HEK293 (cell line): ENCODE results near the gene RCL1.
A peak's percentile ranks its signal among the peaks of the same experiment; 100 is the strongest.

ENCODE experiments used
- CTCF ChIA-PET: fragments of 350-600 bp; formaldehyde crosslinking; extraction: SDS; loops from one replicate; lab custom pipeline; 2021; ENCODE audit warnings: antibody characterized with exemption; lab: Yijun Ruan, JAX
- POLR2A ChIA-PET: fragments of 300-600 bp; formaldehyde crosslinking; extraction: SDS; loops from one replicate; lab custom pipeline; 2020; ENCODE audit warnings: antibody characterized with exemption, inconsistent platforms; lab: Yijun Ruan, JAX
- H3K27ac ChIP-seq: fragments of 200-500 bp; sonication (Bioruptor generic); 2 replicates; pipeline ENCODE4 v1.5.1; 2014; ENCODE audit warnings: low read depth, low read length, control low read depth, inconsistent platforms; ENCODE audit errors: extremely low read depth
- H3K36me3 ChIP-seq, 2 experiments: fragments of 200-500 bp in 1 of 2; sonication (Bioruptor generic) in 1 of 2; 1 replicate in 1 of 2; 2 replicates in 1 of 2; pipeline ENCODE4 v1.5.1; 2014 to 2017; ENCODE audit warnings: inconsistent platforms in 2 of 2, low read length in 2 of 2; ENCODE audit not compliant: control insufficient read depth in 2 of 2, insufficient read depth in 1 of 2
- H3K4me1 ChIP-seq: fragments of 200-500 bp; sonication (Bioruptor generic); 2 replicates; pipeline ENCODE4 v1.5.1; 2014; ENCODE audit warnings: mild to moderate bottlenecking, low read length, inconsistent platforms; ENCODE audit not compliant: control insufficient read depth, insufficient read depth
- H3K4me3 ChIP-seq: 2 replicates; pipeline ENCODE4 v1.5.1; 2011; ENCODE audit warnings: low read depth, mild to moderate bottlenecking, control low read depth, low read length, moderate library complexity
- H3K9me3 ChIP-seq: fragments of 200-500 bp; sonication (Bioruptor generic); 2 replicates; pipeline ENCODE4 v1.5.1; 2014; ENCODE audit warnings: low read depth, low read length, inconsistent platforms; ENCODE audit not compliant: control insufficient read depth, insufficient read depth
- GLIS2 ChIP-seq: fragments of 450-650 bp; formaldehyde crosslinking; IDR thresholded peaks from 2 replicates; pipeline ENCODE4 v1.5.1; 2016; ENCODE audit warnings: missing biosample characterization, missing genetic modification characterization
- KLF10 ChIP-seq: fragments of 450-650 bp; IDR thresholded peaks from 2 replicates; pipeline ENCODE4 v1.5.1; 2018; ENCODE audit warnings: missing biosample characterization, mild to moderate bottlenecking, missing genetic modification characterization
- KLF16 ChIP-seq: fragments of 450-650 bp; formaldehyde crosslinking; IDR thresholded peaks from 2 replicates; pipeline ENCODE4 v1.5.1; 2017; ENCODE audit warnings: missing biosample characterization, missing genetic modification characterization
- KLF8 ChIP-seq: fragments of 450-650 bp; formaldehyde crosslinking; IDR thresholded peaks from 2 replicates; pipeline ENCODE4 v1.5.1; 2016; ENCODE audit warnings: missing biosample characterization, missing genetic modification characterization
- SCRT2 ChIP-seq: fragments of 450-650 bp; formaldehyde crosslinking; IDR thresholded peaks from 2 replicates; pipeline ENCODE4 v1.5.1; 2016; ENCODE audit warnings: missing biosample characterization, missing genetic modification characterization
- SP3 ChIP-seq: fragments of 450-650 bp; formaldehyde crosslinking; IDR thresholded peaks from 2 replicates; pipeline ENCODE4 v1.5.1; 2016; ENCODE audit warnings: missing biosample characterization, missing genetic modification characterization
- SP7 ChIP-seq: fragments of 450-650 bp; formaldehyde crosslinking; IDR thresholded peaks from 2 replicates; pipeline ENCODE4 v1.5.1; 2016; ENCODE audit warnings: missing biosample characterization, missing genetic modification characterization
- ZBTB20 ChIP-seq: fragments of 450-650 bp; formaldehyde crosslinking; IDR thresholded peaks from 2 replicates; pipeline ENCODE4 v1.5.1; 2016; ENCODE audit warnings: missing biosample characterization, missing genetic modification characterization
- ZEB2 ChIP-seq: fragments of 450-650 bp; formaldehyde crosslinking; IDR thresholded peaks from 2 replicates; pipeline ENCODE4 v1.5.1; 2016; ENCODE audit warnings: missing biosample characterization, missing genetic modification characterization
- ZNF24 ChIP-seq: fragments of 450-650 bp; formaldehyde crosslinking; IDR thresholded peaks from 2 replicates; pipeline ENCODE4 v1.5.1; 2016; ENCODE audit warnings: missing biosample characterization, missing genetic modification characterization
- ZNF324 ChIP-seq: fragments of 450-650 bp; formaldehyde crosslinking; IDR thresholded peaks from 2 replicates; pipeline ENCODE4 v1.5.1; 2016; ENCODE audit warnings: missing biosample characterization, missing genetic modification characterization
- ZNF335 ChIP-seq: fragments of 450-650 bp; formaldehyde crosslinking; conservative IDR thresholded peaks from 2 replicates; pipeline ENCODE4 v1.5.1; 2016; ENCODE audit warnings: missing biosample characterization, missing genetic modification characterization
- ZNF366 ChIP-seq: fragments of 450-650 bp; formaldehyde crosslinking; conservative IDR thresholded peaks from 2 replicates; pipeline ENCODE4 v1.5.1; 2016; ENCODE audit warnings: missing biosample characterization, missing genetic modification characterization
- ZNF777 ChIP-seq: fragments of 450-650 bp; formaldehyde crosslinking; IDR thresholded peaks from 2 replicates; pipeline ENCODE4 v1.5.1; 2017; ENCODE audit warnings: missing biosample characterization, missing genetic modification characterization, borderline replicate concordance
- ZNF792 ChIP-seq: fragments of 450-650 bp; formaldehyde crosslinking; IDR thresholded peaks from 2 replicates; pipeline ENCODE4 v1.5.1; 2016; ENCODE audit warnings: missing biosample characterization, missing genetic modification characterization
- ZNF843 ChIP-seq: fragments of 450-650 bp; formaldehyde crosslinking; IDR thresholded peaks from 2 replicates; pipeline ENCODE4 v1.5.1; 2016; ENCODE audit warnings: missing biosample characterization, missing genetic modification characterization
- TF ChIP-seq, protein P1 (sequence below): fragments of 450-650 bp; formaldehyde crosslinking; IDR thresholded peaks from 2 replicates; pipeline ENCODE4 v1.5.1; 2016; ENCODE audit warnings: missing biosample characterization, missing genetic modification characterization
- TF ChIP-seq, protein P2 (sequence below): fragments of 450-650 bp; formaldehyde crosslinking; IDR thresholded peaks from 2 replicates; pipeline ENCODE4 v1.5.1; 2016; ENCODE audit warnings: missing biosample characterization, missing genetic modification characterization
- TF ChIP-seq, protein P3 (sequence below): fragments of 450-650 bp; formaldehyde crosslinking; IDR thresholded peaks from 2 replicates; pipeline ENCODE4 v1.5.1; 2017; ENCODE audit warnings: missing biosample characterization, missing genetic modification characterization
- TF ChIP-seq, protein P4 (sequence below): fragments of 450-650 bp; formaldehyde crosslinking; IDR thresholded peaks from 2 replicates; pipeline ENCODE4 v1.5.1; 2016; ENCODE audit warnings: missing biosample characterization, missing genetic modification characterization, borderline replicate concordance
- TF ChIP-seq, protein P5 (sequence below): fragments of 450-650 bp; formaldehyde crosslinking; IDR thresholded peaks from 2 replicates; pipeline ENCODE4 v1.5.1; 2016; ENCODE audit warnings: missing biosample characterization, missing genetic modification characterization

Gene RCL1, protein sequence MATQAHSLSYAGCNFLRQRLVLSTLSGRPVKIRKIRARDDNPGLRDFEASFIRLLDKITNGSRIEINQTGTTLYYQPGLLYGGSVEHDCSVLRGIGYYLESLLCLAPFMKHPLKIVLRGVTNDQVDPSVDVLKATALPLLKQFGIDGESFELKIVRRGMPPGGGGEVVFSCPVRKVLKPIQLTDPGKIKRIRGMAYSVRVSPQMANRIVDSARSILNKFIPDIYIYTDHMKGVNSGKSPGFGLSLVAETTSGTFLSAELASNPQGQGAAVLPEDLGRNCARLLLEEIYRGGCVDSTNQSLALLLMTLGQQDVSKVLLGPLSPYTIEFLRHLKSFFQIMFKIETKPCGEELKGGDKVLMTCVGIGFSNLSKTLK

DNA sequence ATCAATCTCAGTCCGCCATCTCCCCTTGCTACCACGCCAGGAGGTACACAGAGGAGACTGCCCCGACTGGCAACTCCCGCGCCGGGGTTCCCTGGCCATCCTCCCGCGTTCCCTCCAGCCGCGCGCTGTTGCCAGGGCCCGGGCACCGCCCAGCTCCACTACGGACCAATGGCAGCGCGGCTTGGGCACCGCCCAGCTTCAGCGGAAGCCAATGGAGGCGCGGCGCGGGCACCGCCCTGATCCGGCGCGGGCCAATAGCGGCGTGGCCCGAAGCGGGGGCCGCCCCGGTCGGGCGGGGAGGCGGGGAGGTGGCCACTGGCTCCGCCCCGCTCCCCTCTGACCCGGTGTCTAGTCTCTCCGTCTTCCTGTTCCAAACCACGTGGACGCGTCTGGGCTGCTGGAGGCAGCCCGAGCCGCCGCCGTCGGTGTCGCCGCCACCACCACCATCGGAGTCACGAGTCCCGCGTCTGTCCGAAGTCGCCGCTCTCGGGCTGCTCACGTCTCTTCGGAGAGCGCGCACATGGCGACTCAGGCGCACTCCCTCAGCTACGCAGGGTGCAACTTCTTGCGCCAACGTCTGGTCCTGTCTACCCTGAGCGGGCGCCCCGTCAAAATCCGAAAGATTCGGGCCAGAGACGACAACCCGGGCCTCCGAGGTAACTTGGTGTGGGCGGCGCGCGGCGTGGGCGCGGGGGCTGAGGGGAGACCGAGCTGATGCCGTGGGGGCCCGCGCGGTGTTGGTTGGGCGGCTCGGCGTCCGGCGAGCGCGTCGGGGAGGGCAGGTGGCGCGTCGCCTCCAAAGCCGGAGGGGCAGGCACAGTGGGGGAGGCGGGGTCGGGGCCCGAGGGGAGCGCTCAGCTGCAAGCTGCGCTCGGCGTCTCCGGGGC lies at the start of gene RCL1:
Gene RCL1, plus strand, starts transcription at position 373 of the 887 bp plus-strand sequence. Its CDS starts 148 bp downstream, at position 521.
- Histone ChIP-seq H3K27ac (peak within 1 kb of the TSS; percentile 61; the same call in 1 of the 2 replicates), H3K4me1 (no peaks in the 10 kb centered on the region), H3K36me3 (no peaks in the 10 kb centered on the region), H3K9me3 (no peaks in the 10 kb centered on the region), H3K4me3 (peak within 1 kb of the TSS; percentile 96)
- ChIA-PET POLR2A (interaction anchor here (0.5 to 1.8 kb wide), 15 partner anchors 11 to 1552 kb away, joined by 3 to 11 read pairs (median 3); partner anchors contain the start of genes AK3, CDC37L1, JAK2 and PLGRKT), CTCF (interaction anchor here (0.7 to 2.3 kb wide), 5 partner anchors 17 to 202 kb away, joined by 3 to 11 read pairs (median 4); no protein-coding TSS in a partner anchor)
- TF ChIP-seq KLF8 (tag by site-specific recombination) (0 out of 2 replicates have a peak, but pooled peaks have one; percentile 53), ZNF792 (tag by site-specific recombination) (no peak), ZNF777 (tag by site-specific recombination) (peak; percentile 91), GLIS2 (tag by site-specific recombination) (peak; percentile 86), ZNF843 (tag by site-specific recombination) (0 out of 2 replicates have a peak, but pooled peaks have one; percentile 25), SP7 (tag by site-specific recombination) (peak; percentile 33; the same call in 1 of the 2 replicates), ZNF366 (peak; percentile 86), SP3 (tag by site-specific recombination) (peak; percentile 75), ZNF324 (tag by site-specific recombination) (0 out of 2 replicates have a peak, but pooled peaks have one; percentile 25), ZEB2 (peak; percentile 38; the same call in 1 of the 2 replicates), ZBTB20 (tag by site-specific recombination) (peak; percentile 95), KLF16 (tag by site-specific recombination) (peak; percentile 80), KLF10 (peak; percentile 88), ZNF335 (peak; percentile 61; the same call in 1 of the 2 replicates), ZNF24 (0 out of 2 replicates have a peak, but pooled peaks have one; percentile 16), SCRT2 (tag by site-specific recombination) (no peak)
- TF ChIP-seq, protein P1, sequence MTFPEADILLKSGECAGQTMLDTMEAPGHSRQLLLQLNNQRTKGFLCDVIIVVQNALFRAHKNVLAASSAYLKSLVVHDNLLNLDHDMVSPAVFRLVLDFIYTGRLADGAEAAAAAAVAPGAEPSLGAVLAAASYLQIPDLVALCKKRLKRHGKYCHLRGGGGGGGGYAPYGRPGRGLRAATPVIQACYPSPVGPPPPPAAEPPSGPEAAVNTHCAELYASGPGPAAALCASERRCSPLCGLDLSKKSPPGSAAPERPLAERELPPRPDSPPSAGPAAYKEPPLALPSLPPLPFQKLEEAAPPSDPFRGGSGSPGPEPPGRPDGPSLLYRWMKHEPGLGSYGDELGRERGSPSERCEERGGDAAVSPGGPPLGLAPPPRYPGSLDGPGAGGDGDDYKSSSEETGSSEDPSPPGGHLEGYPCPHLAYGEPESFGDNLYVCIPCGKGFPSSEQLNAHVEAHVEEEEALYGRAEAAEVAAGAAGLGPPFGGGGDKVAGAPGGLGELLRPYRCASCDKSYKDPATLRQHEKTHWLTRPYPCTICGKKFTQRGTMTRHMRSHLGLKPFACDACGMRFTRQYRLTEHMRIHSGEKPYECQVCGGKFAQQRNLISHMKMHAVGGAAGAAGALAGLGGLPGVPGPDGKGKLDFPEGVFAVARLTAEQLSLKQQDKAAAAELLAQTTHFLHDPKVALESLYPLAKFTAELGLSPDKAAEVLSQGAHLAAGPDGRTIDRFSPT (tag by site-specific recombination), result peak; percentile 77
- TF ChIP-seq, protein P2, sequence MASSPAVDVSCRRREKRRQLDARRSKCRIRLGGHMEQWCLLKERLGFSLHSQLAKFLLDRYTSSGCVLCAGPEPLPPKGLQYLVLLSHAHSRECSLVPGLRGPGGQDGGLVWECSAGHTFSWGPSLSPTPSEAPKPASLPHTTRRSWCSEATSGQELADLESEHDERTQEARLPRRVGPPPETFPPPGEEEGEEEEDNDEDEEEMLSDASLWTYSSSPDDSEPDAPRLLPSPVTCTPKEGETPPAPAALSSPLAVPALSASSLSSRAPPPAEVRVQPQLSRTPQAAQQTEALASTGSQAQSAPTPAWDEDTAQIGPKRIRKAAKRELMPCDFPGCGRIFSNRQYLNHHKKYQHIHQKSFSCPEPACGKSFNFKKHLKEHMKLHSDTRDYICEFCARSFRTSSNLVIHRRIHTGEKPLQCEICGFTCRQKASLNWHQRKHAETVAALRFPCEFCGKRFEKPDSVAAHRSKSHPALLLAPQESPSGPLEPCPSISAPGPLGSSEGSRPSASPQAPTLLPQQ, result peak; percentile 43
- TF ChIP-seq, protein P3, sequence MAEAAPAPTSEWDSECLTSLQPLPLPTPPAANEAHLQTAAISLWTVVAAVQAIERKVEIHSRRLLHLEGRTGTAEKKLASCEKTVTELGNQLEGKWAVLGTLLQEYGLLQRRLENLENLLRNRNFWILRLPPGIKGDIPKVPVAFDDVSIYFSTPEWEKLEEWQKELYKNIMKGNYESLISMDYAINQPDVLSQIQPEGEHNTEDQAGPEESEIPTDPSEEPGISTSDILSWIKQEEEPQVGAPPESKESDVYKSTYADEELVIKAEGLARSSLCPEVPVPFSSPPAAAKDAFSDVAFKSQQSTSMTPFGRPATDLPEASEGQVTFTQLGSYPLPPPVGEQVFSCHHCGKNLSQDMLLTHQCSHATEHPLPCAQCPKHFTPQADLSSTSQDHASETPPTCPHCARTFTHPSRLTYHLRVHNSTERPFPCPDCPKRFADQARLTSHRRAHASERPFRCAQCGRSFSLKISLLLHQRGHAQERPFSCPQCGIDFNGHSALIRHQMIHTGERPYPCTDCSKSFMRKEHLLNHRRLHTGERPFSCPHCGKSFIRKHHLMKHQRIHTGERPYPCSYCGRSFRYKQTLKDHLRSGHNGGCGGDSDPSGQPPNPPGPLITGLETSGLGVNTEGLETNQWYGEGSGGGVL (tag by site-specific recombination), result 0 out of 2 replicates have a peak, but pooled peaks have one; percentile 24
- TF ChIP-seq, protein P4, sequence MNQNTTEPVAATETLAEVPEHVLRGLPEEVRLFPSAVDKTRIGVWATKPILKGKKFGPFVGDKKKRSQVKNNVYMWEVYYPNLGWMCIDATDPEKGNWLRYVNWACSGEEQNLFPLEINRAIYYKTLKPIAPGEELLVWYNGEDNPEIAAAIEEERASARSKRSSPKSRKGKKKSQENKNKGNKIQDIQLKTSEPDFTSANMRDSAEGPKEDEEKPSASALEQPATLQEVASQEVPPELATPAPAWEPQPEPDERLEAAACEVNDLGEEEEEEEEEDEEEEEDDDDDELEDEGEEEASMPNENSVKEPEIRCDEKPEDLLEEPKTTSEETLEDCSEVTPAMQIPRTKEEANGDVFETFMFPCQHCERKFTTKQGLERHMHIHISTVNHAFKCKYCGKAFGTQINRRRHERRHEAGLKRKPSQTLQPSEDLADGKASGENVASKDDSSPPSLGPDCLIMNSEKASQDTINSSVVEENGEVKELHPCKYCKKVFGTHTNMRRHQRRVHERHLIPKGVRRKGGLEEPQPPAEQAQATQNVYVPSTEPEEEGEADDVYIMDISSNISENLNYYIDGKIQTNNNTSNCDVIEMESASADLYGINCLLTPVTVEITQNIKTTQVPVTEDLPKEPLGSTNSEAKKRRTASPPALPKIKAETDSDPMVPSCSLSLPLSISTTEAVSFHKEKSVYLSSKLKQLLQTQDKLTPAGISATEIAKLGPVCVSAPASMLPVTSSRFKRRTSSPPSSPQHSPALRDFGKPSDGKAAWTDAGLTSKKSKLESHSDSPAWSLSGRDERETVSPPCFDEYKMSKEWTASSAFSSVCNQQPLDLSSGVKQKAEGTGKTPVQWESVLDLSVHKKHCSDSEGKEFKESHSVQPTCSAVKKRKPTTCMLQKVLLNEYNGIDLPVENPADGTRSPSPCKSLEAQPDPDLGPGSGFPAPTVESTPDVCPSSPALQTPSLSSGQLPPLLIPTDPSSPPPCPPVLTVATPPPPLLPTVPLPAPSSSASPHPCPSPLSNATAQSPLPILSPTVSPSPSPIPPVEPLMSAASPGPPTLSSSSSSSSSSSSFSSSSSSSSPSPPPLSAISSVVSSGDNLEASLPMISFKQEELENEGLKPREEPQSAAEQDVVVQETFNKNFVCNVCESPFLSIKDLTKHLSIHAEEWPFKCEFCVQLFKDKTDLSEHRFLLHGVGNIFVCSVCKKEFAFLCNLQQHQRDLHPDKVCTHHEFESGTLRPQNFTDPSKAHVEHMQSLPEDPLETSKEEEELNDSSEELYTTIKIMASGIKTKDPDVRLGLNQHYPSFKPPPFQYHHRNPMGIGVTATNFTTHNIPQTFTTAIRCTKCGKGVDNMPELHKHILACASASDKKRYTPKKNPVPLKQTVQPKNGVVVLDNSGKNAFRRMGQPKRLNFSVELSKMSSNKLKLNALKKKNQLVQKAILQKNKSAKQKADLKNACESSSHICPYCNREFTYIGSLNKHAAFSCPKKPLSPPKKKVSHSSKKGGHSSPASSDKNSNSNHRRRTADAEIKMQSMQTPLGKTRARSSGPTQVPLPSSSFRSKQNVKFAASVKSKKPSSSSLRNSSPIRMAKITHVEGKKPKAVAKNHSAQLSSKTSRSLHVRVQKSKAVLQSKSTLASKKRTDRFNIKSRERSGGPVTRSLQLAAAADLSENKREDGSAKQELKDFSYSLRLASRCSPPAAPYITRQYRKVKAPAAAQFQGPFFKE, result no peak
- TF ChIP-seq, protein P5, sequence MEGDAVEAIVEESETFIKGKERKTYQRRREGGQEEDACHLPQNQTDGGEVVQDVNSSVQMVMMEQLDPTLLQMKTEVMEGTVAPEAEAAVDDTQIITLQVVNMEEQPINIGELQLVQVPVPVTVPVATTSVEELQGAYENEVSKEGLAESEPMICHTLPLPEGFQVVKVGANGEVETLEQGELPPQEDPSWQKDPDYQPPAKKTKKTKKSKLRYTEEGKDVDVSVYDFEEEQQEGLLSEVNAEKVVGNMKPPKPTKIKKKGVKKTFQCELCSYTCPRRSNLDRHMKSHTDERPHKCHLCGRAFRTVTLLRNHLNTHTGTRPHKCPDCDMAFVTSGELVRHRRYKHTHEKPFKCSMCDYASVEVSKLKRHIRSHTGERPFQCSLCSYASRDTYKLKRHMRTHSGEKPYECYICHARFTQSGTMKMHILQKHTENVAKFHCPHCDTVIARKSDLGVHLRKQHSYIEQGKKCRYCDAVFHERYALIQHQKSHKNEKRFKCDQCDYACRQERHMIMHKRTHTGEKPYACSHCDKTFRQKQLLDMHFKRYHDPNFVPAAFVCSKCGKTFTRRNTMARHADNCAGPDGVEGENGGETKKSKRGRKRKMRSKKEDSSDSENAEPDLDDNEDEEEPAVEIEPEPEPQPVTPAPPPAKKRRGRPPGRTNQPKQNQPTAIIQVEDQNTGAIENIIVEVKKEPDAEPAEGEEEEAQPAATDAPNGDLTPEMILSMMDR (tag by site-specific recombination), result peak; percentile 52; the same call in 1 of the 2 replicates
